Activated naive CD4-positive, alpha-beta T cell treated with anti-CD3 and anti-CD28 coated beads for 36 hours (primary cell): ENCODE data around the gene SERPINA4. TPM values are rescaled to one million over a fixed set of nuclear protein-coding genes. Genes with fewer than 3 reads are reported as not detected.

Source experiments
- CTCF ChIA-PET: fragments of 350-600 bp; sonication (Branson Sonifier 250); formaldehyde crosslinking; loops from one replicate; lab custom pipeline; 2021; ENCODE audit warnings: antibody characterized with exemption; lab: Charles Lee
- DNase-seq: peaks from one replicate; pipeline ENCODE4 v3.0.0-alpha.2; 2020
- H3K27ac Mint-ChIP-seq: one replicate; pipeline ENCODE4 v1.8.0; 2021; ENCODE audit warnings: mild to moderate bottlenecking, mixed read lengths
- H3K27me3 Mint-ChIP-seq: one replicate; pipeline ENCODE4 v1.8.0; 2021; ENCODE audit warnings: low read depth, mixed read lengths
- H3K36me3 Mint-ChIP-seq: one replicate; pipeline ENCODE4 v1.8.0; 2021; ENCODE audit warnings: low read depth, mixed read lengths
- H3K4me1 Mint-ChIP-seq: one replicate; pipeline ENCODE4 v1.8.0; 2021; ENCODE audit warnings: low read depth, mixed read lengths
- H3K4me3 Mint-ChIP-seq: one replicate; pipeline ENCODE4 v1.8.0; 2021; ENCODE audit warnings: mild to moderate bottlenecking, moderate library complexity, mixed read lengths
- H3K9me3 Mint-ChIP-seq: one replicate; pipeline ENCODE4 v1.8.0; 2021; ENCODE audit warnings: mixed read lengths
- intact Hi-C: fragments of 100-400 bp; cut with micrococcal nuclease; formaldehyde crosslinking; loops from one replicate; pipeline ENCODE4 v1.15.1; 2023
- total RNA-seq, 2 experiments: library from RNA; stranded (reverse); gene quantifications; one replicate each; pipeline ENCODE4 v1.2.3, GENCODE V29; 2021

The SERPINA4 gene
- total RNA-seq, 2 experiments from 2014 or later = not detected

DNA sequence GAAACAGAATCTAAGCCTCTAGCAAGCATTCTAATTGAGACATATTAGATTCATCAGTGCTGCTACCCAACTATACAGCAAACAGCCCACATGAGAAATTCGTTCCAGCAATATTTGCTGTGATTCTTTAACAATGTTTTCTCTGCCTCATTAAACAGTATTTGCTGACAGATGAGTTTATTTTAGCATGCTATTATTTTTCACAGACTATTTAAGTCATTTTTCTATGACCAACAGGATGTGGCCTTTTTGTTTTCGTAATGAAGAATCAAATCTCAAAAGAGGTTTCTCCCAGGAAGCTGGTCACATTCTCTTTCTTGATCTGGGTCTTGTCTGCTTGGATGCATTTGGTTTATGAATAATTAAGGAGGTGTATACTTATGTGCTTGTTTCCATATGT is 28.8 kb upstream of the SERPINA4 start:
- no peak overlapping the region for H3K4me3 Mint-ChIP-seq
- peaks cover 14% of the 10 kb centered on the region for H3K27me3 Mint-ChIP-seq
- no peak overlapping the region for H3K27ac Mint-ChIP-seq
- intact Hi-C loops = no loop called here
- CTCF ChIA-PET = interaction anchor here (1.1 kb wide), 1 partner anchor 16 kb away, joined by 3 read pairs; no protein-coding TSS in a partner anchor
- H3K9me3 Mint-ChIP-seq = no peaks in the 10 kb centered on the region
- H3K4me1 Mint-ChIP-seq = no peaks in the 10 kb centered on the region
- no peaks in the 10 kb centered on the region for H3K36me3 Mint-ChIP-seq
- DNase-seq = no peak

DNA sequence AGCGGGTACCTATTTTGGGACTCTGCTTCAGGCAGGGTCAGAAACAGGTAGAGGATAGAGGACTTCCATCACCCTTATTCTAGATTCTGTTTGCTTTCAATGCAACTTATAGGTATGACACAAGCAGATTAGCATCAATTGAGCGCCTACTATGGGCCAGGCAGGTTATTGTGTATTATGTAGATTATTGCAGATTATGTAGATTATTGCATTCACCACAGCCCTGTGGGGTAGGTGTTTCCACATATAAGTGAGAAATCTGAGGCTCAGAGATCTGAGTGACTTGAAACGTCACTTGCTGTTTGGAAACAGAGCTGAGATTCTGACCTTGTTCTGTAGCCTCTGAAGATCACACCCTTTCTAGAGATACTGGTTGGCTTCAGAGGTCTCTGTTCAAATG is 25.7 kb upstream of the SERPINA4 start:
- Mint-ChIP-seq H3K4me3 (no peak overlapping the region), H3K27ac (no peak overlapping the region), H3K36me3 (no peaks in the 10 kb centered on the region), H3K4me1 (no peaks in the 10 kb centered on the region), H3K9me3 (no peaks in the 10 kb centered on the region), H3K27me3 (peaks cover 26% of the 10 kb centered on the region)
- no peak for DNase-seq
- intact Hi-C loops = no loop called here
- CTCF ChIA-PET = no interaction called here

DNA sequence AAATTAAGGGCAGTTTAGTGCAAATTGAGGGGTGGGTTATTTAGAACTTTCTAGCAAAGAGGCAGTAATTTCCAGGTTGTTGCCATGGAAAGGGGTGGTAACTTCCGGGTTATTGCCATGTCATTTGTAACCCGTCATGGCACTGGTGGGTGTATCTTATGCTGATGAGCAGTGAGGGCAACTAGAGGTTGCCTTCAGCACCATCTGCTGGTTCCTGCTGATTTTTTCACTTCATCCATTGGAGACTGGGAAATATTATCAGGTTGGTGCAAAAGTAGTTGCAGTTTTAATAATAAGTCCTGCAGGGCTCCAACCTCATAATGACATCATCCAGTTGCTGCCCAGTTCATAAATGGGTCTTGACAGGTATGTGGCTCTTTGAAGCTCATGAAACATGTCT is 24.4 kb upstream of the SERPINA4 start:
- Mint-ChIP-seq H3K36me3 (no peaks in the 10 kb centered on the region), H3K9me3 (no peaks in the 10 kb centered on the region), H3K27me3 (peaks cover 20% of the 10 kb centered on the region), H3K27ac (no peak overlapping the region), H3K4me3 (no peak overlapping the region), H3K4me1 (no peaks in the 10 kb centered on the region)
- intact Hi-C loops = no loop called here
- CTCF ChIA-PET = no interaction called here
- no peak for DNase-seq

DNA sequence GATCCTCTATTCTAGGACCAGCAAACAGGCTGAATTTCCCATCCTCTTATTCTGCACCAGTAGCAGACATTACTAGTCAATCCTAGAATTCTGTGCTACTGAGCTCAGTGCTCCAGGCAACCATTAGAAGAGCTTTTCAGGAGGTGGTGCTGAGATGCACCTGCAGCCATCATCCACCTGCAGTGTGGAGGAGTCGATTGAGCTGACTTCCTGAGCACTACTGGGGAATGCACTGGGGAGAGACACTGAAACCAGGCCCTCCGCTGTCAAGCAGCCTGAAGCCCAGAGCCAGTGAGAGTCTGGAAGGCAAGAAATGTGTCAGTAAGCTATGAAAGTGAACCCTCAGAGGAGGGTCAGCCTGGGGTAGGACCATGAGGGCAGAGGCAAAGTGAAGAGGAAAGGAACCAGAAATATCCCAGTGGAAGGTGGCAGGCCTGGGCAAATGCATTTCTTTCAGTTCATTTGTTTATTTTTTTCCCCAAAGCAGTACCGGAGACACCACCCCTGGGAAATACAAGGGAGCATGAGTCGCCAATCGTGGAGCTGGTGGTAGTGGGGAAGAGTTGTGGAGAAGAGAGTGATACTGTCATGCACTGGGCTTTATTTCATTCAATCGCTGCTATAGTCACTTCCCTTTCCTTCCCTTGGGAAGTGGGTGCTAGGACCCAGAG is 23.0 kb upstream of the SERPINA4 start:
- peaks cover 20% of the 10 kb centered on the region for H3K27me3 Mint-ChIP-seq
- H3K9me3 Mint-ChIP-seq = no peaks in the 10 kb centered on the region
- no peak overlapping the region for H3K27ac Mint-ChIP-seq
- no peak overlapping the region for H3K4me3 Mint-ChIP-seq
- intact Hi-C loops = no loop called here
- H3K36me3 Mint-ChIP-seq = no peaks in the 10 kb centered on the region
- H3K4me1 Mint-ChIP-seq = no peaks in the 10 kb centered on the region
- DNase-seq = no peak
- CTCF ChIA-PET = interaction anchor here (2.1 kb wide), 1 partner anchor 10 kb away, joined by 9 read pairs; no protein-coding TSS in a partner anchor

DNA sequence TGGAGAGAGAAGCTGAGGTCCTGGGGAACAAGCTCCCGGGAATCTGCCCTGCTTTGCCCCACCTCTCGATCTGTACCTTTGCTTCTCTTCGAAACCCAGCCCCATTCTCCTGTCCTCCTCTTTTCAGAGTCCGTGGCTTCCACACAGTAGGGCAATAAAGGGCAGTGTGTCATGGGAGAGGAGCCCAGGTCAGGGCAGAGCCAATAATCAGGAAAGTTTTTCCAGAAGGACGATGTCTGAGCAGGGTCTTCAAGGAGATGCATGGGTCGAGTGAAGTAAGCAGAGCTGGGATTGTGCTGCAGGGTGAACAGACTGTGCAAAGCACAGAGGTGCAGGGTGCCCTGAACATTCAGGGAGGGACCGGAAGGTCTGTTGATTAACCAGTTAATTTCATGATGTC is 22.1 kb upstream of the SERPINA4 start:
- Mint-ChIP-seq H3K27ac (no peak overlapping the region), H3K36me3 (no peaks in the 10 kb centered on the region), H3K4me3 (no peak overlapping the region), H3K27me3 (peaks cover 18% of the 10 kb centered on the region), H3K9me3 (no peaks in the 10 kb centered on the region), H3K4me1 (no peaks in the 10 kb centered on the region)
- intact Hi-C loops = no loop called here
- no peak for DNase-seq
- CTCF ChIA-PET = interaction anchor here (0.8 to 2.1 kb wide), 2 partner anchors 9 to 53 kb away, joined by 3 to 9 read pairs; no protein-coding TSS in a partner anchor

DNA sequence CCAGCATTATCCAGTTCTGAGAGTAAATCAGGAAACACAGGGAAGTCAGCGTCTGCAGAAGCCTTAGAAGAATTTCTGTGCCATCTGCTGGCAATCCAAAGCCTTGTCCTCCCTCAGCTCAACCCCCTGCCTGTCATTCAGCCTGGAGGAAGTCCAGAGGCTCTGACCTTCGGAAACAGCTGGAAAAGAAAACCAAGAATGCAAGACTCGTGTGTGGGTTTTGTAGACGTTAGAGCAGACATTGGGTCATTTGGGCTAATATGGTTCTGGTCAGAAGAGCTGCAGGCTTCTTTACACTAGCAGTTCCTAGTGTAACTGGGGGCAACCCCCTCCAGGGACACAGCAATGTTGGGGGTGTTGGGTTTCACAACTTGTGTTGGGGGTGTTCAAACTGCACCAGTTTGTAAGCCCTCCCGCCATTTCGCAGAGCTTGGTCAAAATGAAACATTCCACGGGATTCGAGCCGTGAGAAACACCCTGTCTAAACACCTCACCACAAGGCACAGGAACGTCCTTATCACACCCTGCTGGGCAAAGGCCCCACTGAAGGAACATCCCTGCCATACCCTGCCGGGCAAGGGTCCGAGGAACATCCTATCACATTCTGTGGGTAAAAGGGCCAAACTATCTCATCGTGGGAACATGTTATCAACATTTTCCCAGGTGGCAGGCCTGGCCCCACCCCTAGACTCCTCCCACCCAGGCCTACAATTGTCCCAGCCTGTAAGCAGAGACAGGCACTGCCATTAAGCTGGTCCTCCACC is 21.0 kb upstream of the SERPINA4 start:
- intact Hi-C loops = no loop called here
- CTCF ChIA-PET = interaction anchor here (0.8 to 2.1 kb wide), 2 partner anchors 8 to 54 kb away, joined by 3 to 9 read pairs; no protein-coding TSS in a partner anchor
- Mint-ChIP-seq H3K4me3 (no peak overlapping the region), H3K4me1 (no peaks in the 10 kb centered on the region), H3K9me3 (no peaks in the 10 kb centered on the region), H3K27me3 (peaks cover 18% of the 10 kb centered on the region), H3K36me3 (no peaks in the 10 kb centered on the region), H3K27ac (no peak overlapping the region)
- DNase-seq = no peak

DNA sequence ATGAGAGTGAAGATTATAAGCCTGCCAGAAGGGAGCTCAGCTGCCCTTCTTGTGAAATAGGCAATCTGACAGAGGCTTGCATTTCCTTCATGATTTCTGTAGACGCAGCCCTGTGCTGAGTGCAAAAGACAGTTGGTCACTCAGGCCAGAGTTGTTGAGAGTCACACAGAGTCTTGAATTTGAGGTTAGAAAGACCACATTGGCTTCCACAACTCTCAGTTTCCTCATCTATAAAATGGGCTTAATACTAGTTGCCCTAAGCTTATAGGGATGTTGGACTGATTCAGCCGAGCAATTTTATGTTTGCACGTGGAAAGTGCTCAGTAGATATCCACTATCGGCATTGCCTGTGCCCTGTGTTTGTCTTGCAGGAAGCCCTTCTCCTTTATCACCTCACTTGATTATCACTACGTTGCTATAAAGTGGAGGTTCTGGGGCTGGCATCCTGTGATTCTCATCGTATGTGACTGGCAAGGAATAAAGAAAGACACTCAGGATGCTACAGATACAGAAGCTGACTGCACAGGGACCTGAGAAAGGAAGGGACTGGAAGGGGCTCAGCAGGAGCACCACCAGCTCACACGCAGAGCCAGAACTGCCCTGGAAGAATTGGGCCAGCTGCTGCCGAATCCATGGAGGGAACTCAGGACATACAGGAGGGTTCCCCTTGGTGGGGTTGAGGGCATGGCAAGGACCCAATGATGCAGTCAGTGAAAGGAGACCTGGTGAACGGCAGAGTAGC is 19.8 kb upstream of the SERPINA4 start:
- intact Hi-C loops = no loop called here
- CTCF ChIA-PET = interaction anchor here (0.6 kb wide), 1 partner anchor 570 kb away, joined by 5 read pairs; no protein-coding TSS in a partner anchor

DNA sequence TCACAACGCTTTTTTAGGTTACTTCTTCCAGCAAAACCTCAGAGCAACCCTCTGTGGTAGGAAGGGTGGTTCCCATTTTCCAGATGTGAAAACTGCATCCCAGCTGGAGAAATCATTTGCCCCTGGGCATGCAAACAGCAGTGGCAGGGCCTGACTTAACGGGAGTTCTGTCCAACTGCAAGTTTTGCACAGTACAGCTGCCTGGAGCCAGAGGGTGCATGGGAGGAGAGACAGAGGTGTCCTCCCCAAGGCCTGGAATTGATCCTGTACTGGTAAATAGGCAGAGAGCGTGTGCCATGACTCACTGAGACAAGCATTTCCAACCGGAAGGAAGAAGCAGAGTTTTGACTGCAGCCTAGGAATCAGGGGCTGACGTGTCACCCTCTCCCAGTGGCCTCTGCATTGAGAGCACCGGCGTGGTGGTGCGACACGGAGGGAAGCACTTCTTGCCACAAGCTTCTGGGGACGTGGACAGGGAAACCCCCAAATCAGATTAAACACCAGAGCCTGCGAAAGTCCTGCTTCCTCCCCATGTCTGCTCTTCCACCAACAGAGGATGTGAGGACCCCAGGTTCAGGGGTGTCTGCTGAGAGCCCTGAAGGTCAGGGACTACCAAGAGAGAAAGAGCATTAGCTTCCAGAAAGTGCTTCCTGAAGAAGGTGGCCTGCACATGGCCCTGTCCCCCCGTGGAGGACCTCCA is 19.0 kb upstream of the SERPINA4 start:
- no peaks in the 10 kb centered on the region for H3K36me3 Mint-ChIP-seq
- no peak for DNase-seq
- no peak overlapping the region for H3K27ac Mint-ChIP-seq
- peaks cover 2% of the 10 kb centered on the region for H3K9me3 Mint-ChIP-seq
- no peak overlapping the region for H3K4me3 Mint-ChIP-seq
- intact Hi-C loops = no loop called here
- CTCF ChIA-PET = no interaction called here
- H3K27me3 Mint-ChIP-seq = peaks cover 16% of the 10 kb centered on the region
- no peaks in the 10 kb centered on the region for H3K4me1 Mint-ChIP-seq

More for the DNA sequence above, 19.8 kb upstream of the SERPINA4 start:
- Mint-ChIP-seq H3K9me3 (no peaks in the 10 kb centered on the region), H3K27me3 (peaks cover 18% of the 10 kb centered on the region), H3K36me3 (no peaks in the 10 kb centered on the region), H3K4me3 (no peak overlapping the region), H3K4me1 (no peaks in the 10 kb centered on the region), H3K27ac (no peak overlapping the region)
- no peak for DNase-seq

DNA sequence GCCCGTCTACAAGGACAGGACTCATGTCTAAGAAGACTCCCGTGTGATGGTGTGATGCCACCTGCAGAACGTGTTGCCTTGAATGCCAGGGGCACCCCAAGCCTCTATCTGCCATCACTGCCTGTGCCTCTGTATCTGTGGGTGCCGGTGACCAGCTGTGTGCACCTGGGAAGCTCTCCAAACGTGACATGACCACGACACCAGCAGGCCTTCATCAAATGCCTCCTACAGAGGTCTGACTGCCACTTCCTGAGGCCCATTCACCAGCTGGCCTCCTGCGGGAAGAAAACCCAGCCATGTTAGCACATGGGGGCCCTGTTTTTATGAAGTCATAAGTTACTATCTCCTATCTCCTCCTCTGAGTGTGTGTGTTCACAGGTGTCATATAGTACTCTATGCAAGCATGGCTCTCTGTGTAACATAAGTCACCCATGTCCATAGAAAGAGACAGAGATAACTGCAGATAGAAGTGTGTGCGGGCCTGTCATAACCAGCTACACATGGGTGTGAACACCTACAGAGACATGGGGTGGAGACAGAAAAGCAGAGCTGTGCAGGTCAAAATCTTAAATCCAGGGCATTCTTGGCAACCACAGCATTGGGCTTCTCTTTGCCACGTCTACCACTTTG is 18.3 kb upstream of the SERPINA4 start:
- DNase-seq = no peak
- H3K27me3 Mint-ChIP-seq = peaks cover 11% of the 10 kb centered on the region
- H3K4me3 Mint-ChIP-seq = no peak overlapping the region
- CTCF ChIA-PET = interaction anchor here (0.6 kb wide), 1 partner anchor 496 kb away, joined by 4 read pairs; no protein-coding TSS in a partner anchor
- no peak overlapping the region for H3K27ac Mint-ChIP-seq
- intact Hi-C loops = no loop called here
- H3K36me3 Mint-ChIP-seq = no peaks in the 10 kb centered on the region
- no peaks in the 10 kb centered on the region for H3K4me1 Mint-ChIP-seq
- H3K9me3 Mint-ChIP-seq = peaks cover 2% of the 10 kb centered on the region

DNA sequence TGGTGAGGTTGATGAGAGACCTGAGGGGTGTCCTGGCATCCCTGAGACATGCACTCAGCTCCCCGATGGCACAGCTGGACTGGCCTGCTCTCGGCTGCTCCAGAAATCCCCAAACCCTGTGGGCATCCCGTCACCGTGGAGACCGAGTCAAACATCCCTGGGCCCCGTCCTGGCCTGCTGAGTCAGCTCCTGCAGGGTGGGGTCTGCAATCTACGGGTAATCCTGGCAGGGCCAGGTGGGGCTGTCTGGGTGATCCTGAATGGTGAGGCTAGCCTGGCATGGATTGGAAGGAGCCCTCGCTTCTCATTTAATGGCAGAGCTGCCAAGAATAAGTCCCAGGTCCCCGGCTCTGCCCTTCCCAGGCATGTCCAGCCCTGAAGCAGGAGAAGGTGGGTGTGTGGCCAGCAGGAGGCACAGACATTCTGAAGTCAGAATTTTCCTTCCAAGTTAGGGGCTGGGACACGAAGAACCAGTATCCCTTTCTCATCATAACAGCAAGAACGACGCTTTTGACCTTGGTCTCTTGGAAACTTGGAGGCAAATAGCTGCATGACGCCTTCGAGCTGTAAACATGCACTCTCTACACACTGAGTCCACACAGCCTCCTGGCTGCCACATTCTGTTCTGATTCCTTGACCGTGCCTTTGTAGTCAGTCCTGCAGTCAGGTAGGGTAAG is 17.7 kb upstream of the SERPINA4 start:
- Mint-ChIP-seq H3K9me3 (peaks cover 2% of the 10 kb centered on the region), H3K36me3 (no peaks in the 10 kb centered on the region), H3K27me3 (peaks cover 7% of the 10 kb centered on the region), H3K27ac (no peak overlapping the region), H3K4me3 (no peak overlapping the region), H3K4me1 (no peaks in the 10 kb centered on the region)
- no peak for DNase-seq
- intact Hi-C loops = no loop called here
- CTCF ChIA-PET = no interaction called here

DNA sequence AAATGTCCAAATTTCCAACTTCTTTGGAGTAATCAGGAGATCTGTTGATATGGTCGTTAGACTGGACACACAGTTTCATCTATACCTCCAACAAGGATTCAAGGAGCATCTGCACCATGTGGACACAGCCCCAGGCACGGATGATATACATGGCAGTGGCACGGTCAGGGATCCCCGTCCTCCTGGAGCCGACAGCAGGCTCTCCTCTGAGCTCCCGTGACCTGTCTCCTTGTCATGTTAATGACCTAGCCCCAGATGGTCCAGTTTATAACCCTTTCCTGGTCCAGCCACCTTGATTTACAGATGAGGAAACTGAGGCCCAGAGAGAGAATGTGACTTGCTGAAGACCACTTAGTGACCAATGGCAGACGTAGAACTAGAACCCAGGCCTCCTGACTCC is 16.5 kb upstream of the SERPINA4 start:
- CTCF ChIA-PET = no interaction called here
- intact Hi-C loops = no loop called here
- no peaks in the 10 kb centered on the region for H3K4me1 Mint-ChIP-seq

More for the DNA sequence above, 16.5 kb upstream of the SERPINA4 start:
- H3K9me3 Mint-ChIP-seq = peaks cover 2% of the 10 kb centered on the region
- H3K27ac Mint-ChIP-seq = no peak overlapping the region
- no peak for DNase-seq
- H3K4me3 Mint-ChIP-seq = no peak overlapping the region
- H3K27me3 Mint-ChIP-seq = no peaks in the 10 kb centered on the region
- no peaks in the 10 kb centered on the region for H3K36me3 Mint-ChIP-seq
